ENCODE results near the gene ADCK2.

The ADCK2 gene

DNA sequence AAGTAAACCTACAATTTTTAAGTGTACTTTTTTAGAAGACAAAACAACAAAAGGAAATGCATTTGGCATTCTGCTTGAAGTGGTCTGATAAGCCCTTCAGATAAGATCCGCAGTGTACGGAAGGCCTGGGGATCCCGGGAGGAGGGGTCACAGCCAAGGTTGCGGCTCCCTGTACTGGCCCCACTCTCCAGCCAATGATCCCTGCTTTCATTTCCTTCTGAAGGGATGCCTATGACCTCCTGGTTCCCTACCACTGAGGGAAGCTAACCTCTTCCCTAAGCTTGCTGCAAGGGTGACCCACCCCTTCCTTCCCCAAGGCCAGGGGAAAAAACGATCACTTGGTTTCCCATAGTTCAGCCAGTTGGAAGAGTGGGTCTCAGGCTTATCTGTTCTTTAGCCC lies 37.4 kb upstream of the ADCK2 start:
- TF ChIP-seq, protein P1, sequence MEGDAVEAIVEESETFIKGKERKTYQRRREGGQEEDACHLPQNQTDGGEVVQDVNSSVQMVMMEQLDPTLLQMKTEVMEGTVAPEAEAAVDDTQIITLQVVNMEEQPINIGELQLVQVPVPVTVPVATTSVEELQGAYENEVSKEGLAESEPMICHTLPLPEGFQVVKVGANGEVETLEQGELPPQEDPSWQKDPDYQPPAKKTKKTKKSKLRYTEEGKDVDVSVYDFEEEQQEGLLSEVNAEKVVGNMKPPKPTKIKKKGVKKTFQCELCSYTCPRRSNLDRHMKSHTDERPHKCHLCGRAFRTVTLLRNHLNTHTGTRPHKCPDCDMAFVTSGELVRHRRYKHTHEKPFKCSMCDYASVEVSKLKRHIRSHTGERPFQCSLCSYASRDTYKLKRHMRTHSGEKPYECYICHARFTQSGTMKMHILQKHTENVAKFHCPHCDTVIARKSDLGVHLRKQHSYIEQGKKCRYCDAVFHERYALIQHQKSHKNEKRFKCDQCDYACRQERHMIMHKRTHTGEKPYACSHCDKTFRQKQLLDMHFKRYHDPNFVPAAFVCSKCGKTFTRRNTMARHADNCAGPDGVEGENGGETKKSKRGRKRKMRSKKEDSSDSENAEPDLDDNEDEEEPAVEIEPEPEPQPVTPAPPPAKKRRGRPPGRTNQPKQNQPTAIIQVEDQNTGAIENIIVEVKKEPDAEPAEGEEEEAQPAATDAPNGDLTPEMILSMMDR (IDR thresholded peaks at IDR 0.05; ENCODE audit: insufficient read depth, low read depth, low read length, missing control alignments) = no peak
- no peak for DNase-seq (ENCODE audit: low read depth)
- no peak overlapping the region for H3K4me3 ChIP-seq (ENCODE audit: low read depth, low read length)

DNA sequence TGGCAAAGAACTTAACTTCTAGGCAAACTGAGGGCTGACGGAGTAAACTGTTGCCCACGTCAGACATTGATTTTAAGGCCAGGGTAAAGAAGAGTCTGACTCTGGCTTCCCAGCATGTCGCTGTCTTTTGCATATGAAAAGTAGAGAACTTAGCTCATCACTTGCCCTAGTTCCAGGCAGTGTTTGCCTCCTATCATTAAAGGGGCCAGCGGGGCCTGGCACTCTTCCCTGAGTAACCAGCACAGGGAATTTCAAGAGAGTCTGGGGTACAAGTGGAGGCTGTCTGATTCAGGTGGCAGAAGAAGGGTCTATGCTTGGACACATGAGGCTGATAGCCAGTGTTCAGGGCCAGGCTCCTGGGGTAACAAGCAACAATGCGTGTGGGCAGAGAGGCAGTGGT lies 36.9 kb upstream of the ADCK2 start:
- no peak for DNase-seq (ENCODE audit: low read depth)
- H3K4me3 ChIP-seq (ENCODE audit: low read depth, low read length) = no peak overlapping the region
- TF ChIP-seq, protein P1 (IDR thresholded peaks at IDR 0.05; ENCODE audit: insufficient read depth, low read depth, low read length, missing control alignments) = no peak

DNA sequence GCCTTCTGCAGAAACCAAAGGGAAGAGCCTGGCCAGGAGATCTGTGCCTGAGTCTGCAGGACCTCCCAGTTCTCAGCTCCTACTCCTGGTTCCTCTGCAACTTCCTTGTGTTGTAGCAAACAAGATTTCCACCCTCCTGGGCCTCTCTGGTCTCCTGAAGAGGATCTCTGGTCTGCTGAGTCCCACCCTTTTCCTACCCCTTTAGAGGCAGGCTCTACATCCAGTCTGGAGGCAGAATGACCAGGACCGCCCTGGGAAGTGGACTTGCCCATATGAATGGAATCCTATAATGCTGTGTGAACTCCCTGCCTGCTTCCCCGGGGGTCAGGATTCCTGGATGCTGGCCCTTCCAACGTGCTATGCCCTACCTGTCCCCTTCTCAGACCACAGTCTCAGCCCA lies 35.3 kb upstream of the ADCK2 start:
- no peak overlapping the region for H3K4me3 ChIP-seq (ENCODE audit: low read depth, low read length)
- TF ChIP-seq, protein P1 (IDR thresholded peaks at IDR 0.05; ENCODE audit: insufficient read depth, low read depth, low read length, missing control alignments) = no peak
- no peak for DNase-seq (ENCODE audit: low read depth)

DNA sequence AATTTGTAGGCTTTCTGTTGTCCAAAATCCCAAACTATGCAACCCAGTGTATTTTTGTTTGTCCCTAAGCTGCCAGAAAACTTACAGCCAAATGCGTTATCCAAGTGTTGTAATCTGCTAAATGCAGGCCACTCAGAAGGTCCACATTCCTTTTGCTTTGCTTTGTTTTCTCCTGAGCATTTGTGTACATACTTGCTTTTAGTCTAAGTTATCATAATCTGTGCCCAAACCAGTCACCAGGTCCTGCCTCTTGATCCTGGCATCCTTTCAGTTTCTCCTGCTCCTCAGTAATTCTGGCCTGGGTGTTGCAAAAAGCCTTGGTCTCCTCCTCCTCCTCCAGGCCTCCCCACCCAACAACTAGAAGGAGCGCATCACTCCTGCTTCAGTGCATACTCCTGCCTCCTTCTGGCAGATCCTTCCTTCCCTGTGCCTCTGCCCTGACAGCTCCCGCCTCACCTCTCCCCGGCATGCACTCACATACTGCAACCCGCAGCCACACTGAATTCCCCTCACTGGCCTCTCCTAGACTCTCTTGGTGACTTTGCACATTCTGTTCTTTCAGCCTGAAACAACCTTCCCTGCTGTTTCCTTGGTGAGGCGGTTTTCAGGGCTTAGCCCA lies 34.5 kb upstream of the ADCK2 start:
- no peak overlapping the region for H3K4me3 ChIP-seq (ENCODE audit: low read depth, low read length)
- no peak for DNase-seq (ENCODE audit: low read depth)
- TF ChIP-seq, protein P1 (IDR thresholded peaks at IDR 0.05; ENCODE audit: insufficient read depth, low read depth, low read length, missing control alignments) = no peak

DNA sequence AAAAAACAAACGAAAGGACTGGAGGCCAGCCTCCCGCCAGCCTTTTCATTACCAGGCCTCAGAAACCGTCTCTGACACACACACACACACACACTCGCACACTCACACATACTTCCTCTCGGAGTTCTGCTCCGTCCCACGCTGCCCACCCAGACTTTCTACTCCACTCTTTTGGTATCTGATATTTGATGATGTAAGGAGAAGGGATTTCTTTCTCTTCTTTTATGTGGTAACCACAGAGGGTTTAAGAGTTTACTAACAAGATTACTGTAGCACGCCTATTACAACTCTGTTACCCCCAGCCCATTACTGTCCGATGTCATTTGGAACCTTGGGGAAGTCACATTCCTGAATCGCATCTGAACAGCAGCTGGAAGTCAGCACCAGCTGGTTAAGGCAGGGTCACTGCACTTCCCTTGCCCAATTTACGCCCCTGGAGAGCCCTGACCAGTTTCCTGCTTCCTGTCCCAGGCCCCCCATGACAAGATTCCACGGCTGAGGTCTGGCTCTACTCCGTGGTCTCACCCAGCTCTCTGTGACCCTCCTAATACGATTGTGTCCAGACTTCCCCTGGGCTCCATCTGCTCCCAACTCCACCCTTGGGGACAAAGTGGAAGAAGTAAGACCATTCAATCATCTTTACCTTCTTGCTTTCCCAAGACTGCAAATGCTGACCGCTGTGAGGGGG lies 33.2 kb upstream of the ADCK2 start:
- no peak for DNase-seq (ENCODE audit: low read depth)
- no peak overlapping the region for H3K4me3 ChIP-seq (ENCODE audit: low read depth, low read length)
- TF ChIP-seq, protein P1 (IDR thresholded peaks at IDR 0.05; ENCODE audit: insufficient read depth, low read depth, low read length, missing control alignments) = no peak

DNA sequence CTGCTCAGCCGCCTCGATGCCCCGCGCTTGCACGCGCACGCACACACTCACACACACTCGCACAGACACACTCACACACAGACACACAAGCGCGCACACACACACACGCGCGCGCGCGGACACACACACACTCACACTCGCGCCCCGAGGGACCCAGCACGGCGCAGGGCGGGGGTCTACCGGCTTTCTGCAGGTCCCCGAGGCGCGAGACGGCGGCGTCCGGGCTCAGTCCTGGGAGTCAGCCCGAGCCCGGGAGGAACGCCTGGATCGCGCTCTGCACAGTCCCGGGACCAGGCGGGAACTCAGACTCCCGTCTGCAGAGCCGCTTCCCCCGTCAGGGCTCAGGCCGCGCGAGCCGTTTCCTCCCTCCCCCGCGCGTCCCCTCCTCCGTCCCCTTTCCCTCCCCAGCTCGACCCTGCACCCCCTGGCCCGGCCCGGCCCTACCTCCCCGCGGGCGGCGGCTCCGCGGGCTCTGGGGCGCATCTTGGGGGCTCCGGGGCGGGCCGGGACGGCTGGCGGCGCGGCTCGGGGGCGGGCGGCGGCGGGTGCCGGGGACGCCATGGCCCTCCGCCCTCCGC lies 32.6 kb upstream of the ADCK2 start:
- TF ChIP-seq, protein P1 (IDR thresholded peaks at IDR 0.05; ENCODE audit: insufficient read depth, low read depth, low read length, missing control alignments) = no peak
- DNase-seq (ENCODE audit: low read depth) = no peak
- H3K4me3 ChIP-seq (ENCODE audit: low read depth, low read length) = no peak overlapping the region
